SH-SY5Y (cell line): ENCODE data around the gene CEP85L.

Experiments used
- GATA2 ChIP-seq: IDR thresholded peaks from 2 replicates; pipeline ENCODE4 v1.6.1; 2011; ENCODE audit warnings: mild to moderate bottlenecking, low read depth, low read length
- GATA3 ChIP-seq: IDR thresholded peaks from 2 replicates; pipeline ENCODE4 v1.6.1; 2011; ENCODE audit warnings: low read depth, mild to moderate bottlenecking, low read length, moderate library complexity

- TF ChIP-seq GATA2 (no peak), GATA3 (no peak)
Measured at GRCh38 chr6:118525913-118526780, 125.2 kb downstream of the CEP85L start.
